Neural cell (in vitro differentiated cells): ENCODE measurements around the gene S100A11. TPM values are rescaled to one million over a fixed set of nuclear protein-coding genes. Genes with fewer than 3 reads are reported as not detected.

Source experiments
- H2AFZ ChIP-seq: fragments of 200-600, 300-800 bp; sonication (generic), shearing (Covaris generic); 2 replicates; pipeline ENCODE4 v1.6.0; 2014; ENCODE audit warnings: low read depth, mild to moderate bottlenecking, antibody characterized with exemption, low read length, moderate library complexity
- H3F3A ChIP-seq: fragments of 200-600 bp; shearing (Covaris generic); 2 replicates; pipeline ENCODE4 v1.6.1; 2016; ENCODE audit warnings: mild to moderate bottlenecking, moderate library complexity, mixed read lengths, antibody characterized with exemption, low read length; ENCODE audit not compliant: insufficient read depth, poor library complexity, severe bottlenecking
- H3K27ac ChIP-seq: fragments of 200-600, 300-800 bp; sonication (generic), shearing (Covaris generic); 2 replicates; pipeline ENCODE4 v1.5.1; 2014; ENCODE audit warnings: mild to moderate bottlenecking, low read length, moderate library complexity
- H3K27me3 ChIP-seq: fragments of 300-800, 200-600 bp; sonication (generic), shearing (Covaris generic); 2 replicates; pipeline ENCODE4 v1.6.0; 2014; ENCODE audit warnings: mild to moderate bottlenecking, low read depth, low read length, moderate library complexity; ENCODE audit not compliant: insufficient read depth
- H3K36me3 ChIP-seq: fragments of 300-800, 200-600 bp; sonication (generic), shearing (Covaris generic); 2 replicates; pipeline ENCODE4 v1.5.1; 2014; ENCODE audit warnings: mild to moderate bottlenecking, antibody characterized with exemption, low read length, moderate library complexity; ENCODE audit not compliant: insufficient read depth
- H3K4me2 ChIP-seq: fragments of 300-800, 200-600 bp; sonication (generic), shearing (Covaris generic); 2 replicates; pipeline ENCODE4 v1.6.0; 2014; ENCODE audit warnings: mild to moderate bottlenecking, low read length
- H3K4me3 ChIP-seq: fragments of 300-800, 200-600 bp; sonication (generic), shearing (Covaris generic); 2 replicates; pipeline ENCODE4 v1.5.1; 2014; ENCODE audit warnings: mild to moderate bottlenecking, low read length, moderate library complexity
- H3K79me2 ChIP-seq: fragments of 200-600 bp; shearing (Covaris generic); replicated peaks from 2 replicates; pipeline ENCODE4 v1.6.0; 2014; ENCODE audit warnings: mild to moderate bottlenecking, low read length, moderate library complexity; ENCODE audit not compliant: insufficient read depth
- H3K9ac ChIP-seq: fragments of 300-800, 200-600 bp; sonication (generic), shearing (Covaris generic); 2 replicates; pipeline ENCODE4 v1.6.1; 2016; ENCODE audit warnings: mild to moderate bottlenecking, low read length, mixed read lengths
- H3K9me2 ChIP-seq: fragments of 200-600 bp; shearing (Covaris generic); 2 replicates; pipeline ENCODE4 v1.6.1; 2016; ENCODE audit warnings: mild to moderate bottlenecking, low read length, mixed read lengths; ENCODE audit not compliant: insufficient read depth
- H3K9me3 ChIP-seq: fragments of 200-600, 300-800 bp; sonication (generic), shearing (Covaris generic); 2 replicates; pipeline ENCODE4 v1.6.1; 2016; ENCODE audit warnings: mild to moderate bottlenecking, mixed run types, low read length, moderate library complexity, mixed read lengths
- H4K20me1 ChIP-seq: fragments of 200-600 bp; shearing (Covaris generic); 2 replicates; pipeline ENCODE4 v1.6.1; 2016; ENCODE audit warnings: mild to moderate bottlenecking, mixed run types; ENCODE audit not compliant: insufficient read depth
- CTCF ChIP-seq: fragments of 450-650 bp; IDR thresholded peaks from 2 replicates; pipeline ENCODE4 v1.5.1; 2014; ENCODE audit warnings: antibody characterized with exemption, mild to moderate bottlenecking, moderate library complexity; ENCODE audit not compliant: poor library complexity, severe bottlenecking
- EP300 ChIP-seq: fragments of 450-650 bp; conservative IDR thresholded peaks from 2 replicates; pipeline ENCODE4 v1.6.1; 2014; ENCODE audit warnings: antibody characterized with exemption, mild to moderate bottlenecking, moderate library complexity; ENCODE audit not compliant: poor library complexity, severe bottlenecking
- EZH2 ChIP-seq: fragments of 200-600, 300-800 bp; shearing (Covaris generic), sonication (generic); IDR thresholded peaks from 2 replicates; pipeline ENCODE4 v1.6.1; 2014; ENCODE audit warnings: antibody characterized with exemption, low read length, borderline replicate concordance, mild to moderate bottlenecking; ENCODE audit not compliant: insufficient read depth, poor library complexity, severe bottlenecking
- MXI1 ChIP-seq: fragments of 450-650 bp; conservative IDR thresholded peaks from 2 replicates; pipeline ENCODE4 v1.6.1; 2014; ENCODE audit warnings: antibody characterized with exemption, mild to moderate bottlenecking; ENCODE audit not compliant: poor library complexity, severe bottlenecking
- POLR2AphosphoS5 ChIP-seq: IDR thresholded peaks from 2 replicates; pipeline ENCODE4 v1.6.1; 2012
- RAD21 ChIP-seq: fragments of 450-650 bp; conservative IDR thresholded peaks from 2 replicates; pipeline ENCODE4 v1.6.1; 2014; ENCODE audit warnings: antibody characterized with exemption, mild to moderate bottlenecking, moderate library complexity
- REST ChIP-seq: IDR thresholded peaks from 2 replicates; pipeline ENCODE4 v1.6.1; 2012; ENCODE audit warnings: borderline replicate concordance
- SMC3 ChIP-seq: fragments of 450-650 bp; conservative IDR thresholded peaks from 2 replicates; pipeline ENCODE4 v1.6.1; 2014; ENCODE audit warnings: antibody characterized with exemption, mild to moderate bottlenecking, moderate library complexity; ENCODE audit not compliant: poor library complexity
- TAF1 ChIP-seq: IDR thresholded peaks from 2 replicates; pipeline ENCODE4 v1.6.1; 2012; ENCODE audit warnings: low read depth
- polyA plus RNA-seq: library from polyadenylated mRNA; depleted of rRNA; stranded (reverse); fragments of >200 nt; gene quantifications from 2 replicates; pipeline ENCODE4 v1.2.3, GENCODE V29; 2014

S100A11 gene
- polyA plus RNA-seq, 1 donor from 2014 or later: not detected

GRCh38 chr1:151993734-151994496, 42.9 kb downstream of the S100A11 start, which contains the start of gene S100A10:
TSS of gene S100A10 (minus strand) at chr1:151993859. CDS start at chr1:151986230, 7,629 bp downstream.
- TF ChIP-seq POLR2AphosphoS5 (no peak), CTCF (no peak), EP300 (no peak), MXI1 (no peak), RAD21 (no peak), TAF1 (no peak), REST (no peak), EZH2 (no peak), SMC3 (no peak)
- H3K9me3 ChIP-seq: no peaks in the 10 kb centered on the region
- H3K27ac ChIP-seq: no peak within 1 kb of the TSS
- no peaks in the 10 kb centered on the region for H3K79me2 ChIP-seq
- peak within 1 kb of the TSS; percentile 72 for H3K4me3 ChIP-seq
- H3K27me3 ChIP-seq: peaks cover 77% of the 10 kb centered on the region
- H3F3A ChIP-seq: no peaks in the 10 kb centered on the region
- H3K9ac ChIP-seq: peak within 1 kb of the TSS; percentile 62
- H2AFZ ChIP-seq: peak within 1 kb of the TSS; percentile 32
- H3K4me2 ChIP-seq: no peak within 1 kb of the TSS
- no peaks in the 10 kb centered on the region for H4K20me1 ChIP-seq
- no peaks in the 10 kb centered on the region for H3K9me2 ChIP-seq
- H3K36me3 ChIP-seq: no peaks in the 10 kb centered on the region

GRCh38 chr1:151993084-151993733, 43.6 kb downstream of the S100A11 start:
- H3K27ac ChIP-seq: no peak overlapping the region
- H4K20me1 ChIP-seq: no peaks in the 10 kb centered on the region
- peak overlapping the region; percentile 72 for H3K4me3 ChIP-seq
- H3K27me3 ChIP-seq: peaks cover 72% of the 10 kb centered on the region
- no peak for TF ChIP-seq CTCF
- peak; percentile 5 for TF ChIP-seq POLR2AphosphoS5
- H3F3A ChIP-seq: no peaks in the 10 kb centered on the region
- H3K79me2 ChIP-seq: no peaks in the 10 kb centered on the region
- peak overlapping the region; percentile 62 for H3K9ac ChIP-seq
- H3K9me3 ChIP-seq: no peaks in the 10 kb centered on the region
- no peaks in the 10 kb centered on the region for H3K9me2 ChIP-seq
- H3K4me2 ChIP-seq: no peak overlapping the region
- peak overlapping the region; percentile 32 for H2AFZ ChIP-seq
- H3K36me3 ChIP-seq: no peaks in the 10 kb centered on the region
